GM23338 (cell line): ENCODE results near the gene VSX1. TPM values are rescaled to one million over a fixed set of nuclear protein-coding genes. Genes with fewer than 3 reads are reported as not detected.

Source experiments
- ATAC-seq: fragments of 200-7000 bp; cut with Tn5 transposase; 3 replicates; pipeline ENCODE4 v1.9.1; 2020
- DNase-seq: peaks from one replicate; pipeline ENCODE4 v3.0.0-alpha.2; 2015; ENCODE audit warnings: low spot score
- H2AFZ ChIP-seq: fragments of 200-600 bp; sonication (generic); 2 replicates; pipeline ENCODE4 v1.8.0; 2016; ENCODE audit warnings: antibody characterized with exemption, mild to moderate bottlenecking, moderate library complexity
- H3F3A ChIP-seq: fragments of 200-600 bp; sonication (generic); replicated peaks from 2 replicates; pipeline ENCODE4 v1.8.0; 2017; ENCODE audit warnings: antibody characterized with exemption, mixed run types, low read depth
- H3K27ac ChIP-seq: fragments of 200-600 bp; sonication (generic); 2 replicates; pipeline ENCODE4 v1.6.1; 2016; ENCODE audit warnings: low read depth
- H3K27me3 ChIP-seq: fragments of 200-600 bp; sonication (generic); 2 replicates; pipeline ENCODE4 v1.8.0; 2016; ENCODE audit warnings: mild to moderate bottlenecking, mixed run types, moderate library complexity; ENCODE audit not compliant: insufficient read depth
- H3K36me3 ChIP-seq: fragments of 200-600 bp; sonication (generic); 2 replicates; pipeline ENCODE4 v1.8.0; 2016; ENCODE audit warnings: mild to moderate bottlenecking; ENCODE audit not compliant: insufficient read depth
- H3K4me1 ChIP-seq: fragments of 200-600 bp; sonication (generic); 2 replicates; pipeline ENCODE4 v1.8.0; 2016; ENCODE audit warnings: mild to moderate bottlenecking, moderate library complexity; ENCODE audit not compliant: insufficient read depth
- H3K4me2 ChIP-seq: fragments of 200-600 bp; sonication (generic); 2 replicates; pipeline ENCODE4 v1.7.1; 2017; ENCODE audit warnings: mixed run types
- H3K4me3 ChIP-seq: fragments of 200-600 bp; sonication (generic); 2 replicates; pipeline ENCODE4 v1.6.1; 2016; ENCODE audit warnings: mixed run types
- H3K79me2 ChIP-seq: fragments of 200-600 bp; sonication (generic); replicated peaks from 2 replicates; pipeline ENCODE4 v1.8.0; 2017; ENCODE audit warnings: mild to moderate bottlenecking; ENCODE audit not compliant: insufficient read depth
- H3K9me2 ChIP-seq: fragments of 200-600 bp; sonication (generic); 2 replicates; pipeline ENCODE4 v1.8.0; 2017; ENCODE audit not compliant: insufficient read depth
- H4K20me1 ChIP-seq: fragments of 200-600 bp; sonication (generic); replicated peaks from 2 replicates; pipeline ENCODE4 v1.8.0; 2017; ENCODE audit warnings: mild to moderate bottlenecking; ENCODE audit not compliant: insufficient read depth
- H3K27ac Mint-ChIP-seq: 2 replicates; pipeline ENCODE4 v1.8.0; 2020; ENCODE audit warnings: inconsistent platforms, mild to moderate bottlenecking, moderate library complexity, mixed read lengths
- H3K27me3 Mint-ChIP-seq: 3 replicates; pipeline ENCODE4 v1.8.0; 2022; ENCODE audit warnings: low read depth, mild to moderate bottlenecking, moderate library complexity, mixed read lengths, inconsistent platforms; ENCODE audit not compliant: insufficient read depth, poor library complexity
- H3K36me3 Mint-ChIP-seq: 3 replicates; pipeline ENCODE4 v1.8.0; 2021; ENCODE audit warnings: low read depth, mild to moderate bottlenecking, inconsistent platforms, moderate library complexity, mixed read lengths
- H3K4me1 Mint-ChIP-seq: 3 replicates; pipeline ENCODE4 v1.8.0; 2020; ENCODE audit warnings: mild to moderate bottlenecking, inconsistent platforms, mixed read lengths
- H3K4me3 Mint-ChIP-seq: 3 replicates; pipeline ENCODE4 v1.8.0; 2021; ENCODE audit warnings: moderate library complexity, mild to moderate bottlenecking, inconsistent platforms, mixed read lengths
- H3K9me3 Mint-ChIP-seq: 3 replicates; pipeline ENCODE4 v1.8.0; 2020; ENCODE audit warnings: moderate library complexity, mild to moderate bottlenecking, inconsistent platforms, mixed read lengths
- NANOG ChIP-seq: IDR thresholded peaks from 2 replicates; pipeline ENCODE4 v1.6.1; 2016; ENCODE audit warnings: antibody characterized with exemption, borderline replicate concordance
- ZNF114 ChIP-seq: fragments of 250-450 bp; sonication (Bioruptor Pico); IDR thresholded peaks from 2 replicates; pipeline ENCODE4 v1.5.0; 2020; ENCODE audit warnings: mild to moderate bottlenecking, moderate library complexity
- ZNF331 ChIP-seq: fragments of 250-450 bp; sonication (Bioruptor Pico); IDR thresholded peaks from 2 replicates; pipeline ENCODE4 v1.5.0; 2020; ENCODE audit warnings: low read depth, mild to moderate bottlenecking, moderate library complexity
- polyA plus RNA-seq: library from polyadenylated mRNA; unstranded; fragments of >200 nt; fragmentation: Nextera tagmentation; extraction: Ambion mirVana; gene quantifications from 2 replicates; pipeline ENCODE4 v1.2.1, GENCODE V29; 2016
- total RNA-seq: library from RNA; depleted of rRNA; stranded (reverse); fragments of >200 nt; shearing (Covaris generic); gene quantifications from 2 replicates; pipeline ENCODE4 v1.2.3, GENCODE V29; 2014
- TF ChIP-seq, protein P1 (sequence below): IDR thresholded peaks from 2 replicates; pipeline ENCODE4 v1.6.1; 2016; ENCODE audit warnings: antibody characterized with exemption

Gene VSX1
- total and polyA plus RNA-seq, 2 experiments from 2014 or later, result 0.73 TPM; not detected in 1

GRCh38 chr20:25044660-25045342 is 37.1 kb downstream of the VSX1 start:
- TF ChIP-seq ZNF114 (CRISPR knock-in tag), result no peak
- TF ChIP-seq, protein P1, sequence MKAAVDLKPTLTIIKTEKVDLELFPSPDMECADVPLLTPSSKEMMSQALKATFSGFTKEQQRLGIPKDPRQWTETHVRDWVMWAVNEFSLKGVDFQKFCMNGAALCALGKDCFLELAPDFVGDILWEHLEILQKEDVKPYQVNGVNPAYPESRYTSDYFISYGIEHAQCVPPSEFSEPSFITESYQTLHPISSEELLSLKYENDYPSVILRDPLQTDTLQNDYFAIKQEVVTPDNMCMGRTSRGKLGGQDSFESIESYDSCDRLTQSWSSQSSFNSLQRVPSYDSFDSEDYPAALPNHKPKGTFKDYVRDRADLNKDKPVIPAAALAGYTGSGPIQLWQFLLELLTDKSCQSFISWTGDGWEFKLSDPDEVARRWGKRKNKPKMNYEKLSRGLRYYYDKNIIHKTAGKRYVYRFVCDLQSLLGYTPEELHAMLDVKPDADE, result no peak
- H3K27me3 ChIP-seq, result no peaks in the 10 kb centered on the region
- ATAC-seq (no peak), DNase-seq (no peak)
- Mint-ChIP-seq H3K4me3 (no peak overlapping the region), H3K36me3 (no peaks in the 10 kb centered on the region), H3K9me3 (no peaks in the 10 kb centered on the region; the same call in 2 of the 3 replicates), H3K4me1 (no peaks in the 10 kb centered on the region), H3K27me3 (peaks cover 11% of the 10 kb centered on the region), H3K27ac (no peak overlapping the region)
- H3K36me3 ChIP-seq, result no peaks in the 10 kb centered on the region
- H3K9me2 ChIP-seq, result no peaks in the 10 kb centered on the region
- no peak overlapping the region for H2AFZ ChIP-seq
- no peak overlapping the region for H3K4me2 ChIP-seq
- no peaks in the 10 kb centered on the region for H3F3A ChIP-seq
- no peaks in the 10 kb centered on the region for H4K20me1 ChIP-seq
- no peaks in the 10 kb centered on the region for H3K4me1 ChIP-seq
- no peaks in the 10 kb centered on the region for H3K79me2 ChIP-seq
- H3K4me3 ChIP-seq, result no peak overlapping the region
- H3K27ac ChIP-seq, result no peak overlapping the region

GRCh38 chr20:25044261-25044560 is 37.7 kb downstream of the VSX1 start:
- no peaks in the 10 kb centered on the region; the same call in 2 of the 3 replicates for H3K9me3 Mint-ChIP-seq
- ATAC-seq, result no peak
- TF ChIP-seq NANOG (no peak), ZNF331 (CRISPR knock-in tag) (no peak)
- Histone ChIP-seq H2AFZ (no peak overlapping the region), H3K27me3 (no peaks in the 10 kb centered on the region), H3K79me2 (no peaks in the 10 kb centered on the region), H3K4me3 (no peak overlapping the region), H3K4me2 (no peak overlapping the region), H3K9me2 (no peaks in the 10 kb centered on the region), H4K20me1 (no peaks in the 10 kb centered on the region), H3K27ac (no peak overlapping the region), H3F3A (no peaks in the 10 kb centered on the region), H3K36me3 (no peaks in the 10 kb centered on the region), H3K4me1 (no peaks in the 10 kb centered on the region)
- H3K27me3 Mint-ChIP-seq, result peaks cover 11% of the 10 kb centered on the region
- H3K36me3 Mint-ChIP-seq, result no peaks in the 10 kb centered on the region
- no peaks in the 10 kb centered on the region for H3K4me1 Mint-ChIP-seq
- no peak overlapping the region for H3K27ac Mint-ChIP-seq
- no peak overlapping the region for H3K4me3 Mint-ChIP-seq
- DNase-seq, result no peak

GRCh38 chr20:25043499-25044260 is 38.3 kb downstream of the VSX1 start:
- Histone ChIP-seq H3K4me3 (no peak overlapping the region), H2AFZ (no peak overlapping the region), H3K4me2 (no peak overlapping the region), H3K79me2 (no peaks in the 10 kb centered on the region), H3K4me1 (no peaks in the 10 kb centered on the region), H3F3A (no peaks in the 10 kb centered on the region), H3K9me2 (no peaks in the 10 kb centered on the region), H3K27me3 (no peaks in the 10 kb centered on the region), H3K36me3 (no peaks in the 10 kb centered on the region), H4K20me1 (no peaks in the 10 kb centered on the region), H3K27ac (no peak overlapping the region)
- Mint-ChIP-seq H3K36me3 (no peaks in the 10 kb centered on the region), H3K27me3 (peaks cover 11% of the 10 kb centered on the region), H3K9me3 (no peaks in the 10 kb centered on the region; the same call in 2 of the 3 replicates), H3K27ac (no peak overlapping the region), H3K4me1 (no peaks in the 10 kb centered on the region), H3K4me3 (no peak overlapping the region)
- ATAC-seq (no peak), DNase-seq (no peak)
- no peak for TF ChIP-seq ZNF114 (CRISPR knock-in tag)
